ENCODE data around the gene F11R.

F11R gene

GRCh38 chr1:160975026-160975425 lies 45.9 kb downstream of the F11R start:
- no peaks in the 10 kb centered on the region for H3K36me3 ChIP-seq
- intact Hi-C loops (cut with DNase I; ENCODE audit: low total_unique reads), result no loop called here
- DNase-seq, result no peak
- H3K4me3 ChIP-seq, result no peak overlapping the region
- peaks cover 0 to 23% of the 10 kb centered on the region in 2 donors for H3K27me3 ChIP-seq
- no peaks in the 10 kb centered on the region for H3K4me1 ChIP-seq
- TF ChIP-seq, protein P1, sequence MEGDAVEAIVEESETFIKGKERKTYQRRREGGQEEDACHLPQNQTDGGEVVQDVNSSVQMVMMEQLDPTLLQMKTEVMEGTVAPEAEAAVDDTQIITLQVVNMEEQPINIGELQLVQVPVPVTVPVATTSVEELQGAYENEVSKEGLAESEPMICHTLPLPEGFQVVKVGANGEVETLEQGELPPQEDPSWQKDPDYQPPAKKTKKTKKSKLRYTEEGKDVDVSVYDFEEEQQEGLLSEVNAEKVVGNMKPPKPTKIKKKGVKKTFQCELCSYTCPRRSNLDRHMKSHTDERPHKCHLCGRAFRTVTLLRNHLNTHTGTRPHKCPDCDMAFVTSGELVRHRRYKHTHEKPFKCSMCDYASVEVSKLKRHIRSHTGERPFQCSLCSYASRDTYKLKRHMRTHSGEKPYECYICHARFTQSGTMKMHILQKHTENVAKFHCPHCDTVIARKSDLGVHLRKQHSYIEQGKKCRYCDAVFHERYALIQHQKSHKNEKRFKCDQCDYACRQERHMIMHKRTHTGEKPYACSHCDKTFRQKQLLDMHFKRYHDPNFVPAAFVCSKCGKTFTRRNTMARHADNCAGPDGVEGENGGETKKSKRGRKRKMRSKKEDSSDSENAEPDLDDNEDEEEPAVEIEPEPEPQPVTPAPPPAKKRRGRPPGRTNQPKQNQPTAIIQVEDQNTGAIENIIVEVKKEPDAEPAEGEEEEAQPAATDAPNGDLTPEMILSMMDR (IDR thresholded peaks at IDR 0.05), result no peak
- no peak overlapping the region for H3K27ac ChIP-seq
- no peaks in the 10 kb centered on the region for H3K9me3 ChIP-seq

GRCh38 chr1:160973491-160973890 lies 47.5 kb downstream of the F11R start:
- Histone ChIP-seq H3K4me1 (no peaks in the 10 kb centered on the region), H3K27me3 (peaks cover 0 to 20% of the 10 kb centered on the region in 2 donors), H3K9me3 (no peaks in the 10 kb centered on the region), H3K27ac (no peak overlapping the region), H3K36me3 (no peaks in the 10 kb centered on the region), H3K4me3 (no peak overlapping the region)
- DNase-seq, result no peak
- intact Hi-C loops (cut with DNase I; ENCODE audit: low total_unique reads), result no loop called here
- TF ChIP-seq, protein P1 (IDR thresholded peaks at IDR 0.05), result no peak

- intact Hi-C loops (cut with DNase I; ENCODE audit: low total_unique reads), result no loop called here
- no peaks in the 10 kb centered on the region for H3K4me1 ChIP-seq
- no peaks in the 10 kb centered on the region for H3K36me3 ChIP-seq
- no peak overlapping the region for H3K27ac ChIP-seq
- TF ChIP-seq, protein P1 (IDR thresholded peaks at IDR 0.05), result no peak
- H3K9me3 ChIP-seq, result no peaks in the 10 kb centered on the region
- no peak overlapping the region for H3K4me3 ChIP-seq
- DNase-seq, result no peak
- peaks cover 0 to 17% of the 10 kb centered on the region in 2 donors for H3K27me3 ChIP-seq
These were observed 48.0 kb downstream of the F11R start for GRCh38 chr1:160972939-160973338.

DNA sequence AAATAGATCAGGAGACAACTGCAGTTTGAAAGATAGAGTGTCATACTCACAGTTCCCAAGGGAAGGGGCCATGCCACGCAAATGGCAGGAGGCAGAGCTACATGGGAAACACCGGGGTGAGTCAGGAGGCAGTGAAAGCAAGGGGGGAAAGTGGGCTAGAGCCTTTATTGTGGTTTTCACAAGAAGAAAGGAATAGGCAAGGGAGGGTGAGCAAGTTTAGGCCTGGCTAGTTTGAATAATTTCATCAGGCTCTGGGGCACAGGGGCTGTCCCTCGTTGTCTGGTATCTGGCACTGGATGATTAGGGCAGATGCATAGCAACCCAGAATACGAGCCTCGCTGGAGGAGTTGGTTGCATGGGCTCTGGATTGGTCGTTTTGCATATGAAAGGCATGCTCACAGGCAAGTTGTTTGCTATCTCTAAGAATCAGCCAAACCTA lies 49.3 kb downstream of the F11R start:
- no peaks in the 10 kb centered on the region for H3K9me3 ChIP-seq
- TF ChIP-seq, protein P1 (IDR thresholded peaks at IDR 0.05), result no peak
- H3K4me1 ChIP-seq, result no peaks in the 10 kb centered on the region
- H3K27me3 ChIP-seq, result peaks cover 0 to 9% of the 10 kb centered on the region in 2 donors
- intact Hi-C loops (cut with DNase I; ENCODE audit: low total_unique reads), result no loop called here
- no peak for DNase-seq
- H3K27ac ChIP-seq, result no peak overlapping the region
- no peak overlapping the region for H3K4me3 ChIP-seq
- H3K36me3 ChIP-seq, result no peaks in the 10 kb centered on the region

- Histone ChIP-seq H3K36me3 (no peaks in the 10 kb centered on the region), H3K27me3 (no peaks in the 10 kb centered on the region), H3K27ac (no peak overlapping the region), H3K4me3 (no peak overlapping the region), H3K9me3 (no peaks in the 10 kb centered on the region), H3K4me1 (no peaks in the 10 kb centered on the region)
- DNase-seq, result no peak
- intact Hi-C loops (cut with DNase I; ENCODE audit: low total_unique reads), result no loop called here
- TF ChIP-seq, protein P1 (IDR thresholded peaks at IDR 0.05), result no peak
These were observed 57.4 kb downstream of the F11R start for GRCh38 chr1:160963521-160963920.

GRCh38 chr1:160961419-160961818 lies 59.5 kb downstream of the F11R start:
- H3K9me3 ChIP-seq, result no peaks in the 10 kb centered on the region
- H3K36me3 ChIP-seq, result no peaks in the 10 kb centered on the region
- intact Hi-C loops (cut with DNase I; ENCODE audit: low total_unique reads), result no loop called here
- H3K4me3 ChIP-seq, result no peak overlapping the region
- no peaks in the 10 kb centered on the region for H3K4me1 ChIP-seq
- no peak for DNase-seq
- H3K27ac ChIP-seq, result no peak overlapping the region
- TF ChIP-seq, protein P1 (IDR thresholded peaks at IDR 0.05), result no peak
- no peaks in the 10 kb centered on the region for H3K27me3 ChIP-seq
